K562 (cell line): Measurements from ENCODE around the gene HSF5. TPM values are rescaled to one million over a fixed set of nuclear protein-coding genes. Genes with fewer than 3 reads are reported as not detected.

Experiments used
- CREB1 ChIP-seq, 2 experiments: sonication (generic) in 1 of 2; formaldehyde crosslinking in 1 of 2; IDR thresholded peaks; 2 replicates each; pipeline versions ENCODE4 v1.6.1 to v1.8.0; 2012 to 2022; ENCODE audit warnings: inconsistent platforms in 1 of 2, mild to moderate bottlenecking in 1 of 2, missing genetic modification reagents in 1 of 2, moderate library complexity in 1 of 2
- NCOA2 ChIP-seq, 2 experiments: fragments of 450-650 bp; IDR thresholded peaks; 2 replicates each; pipeline ENCODE4 v1.6.1; 2018; ENCODE audit warnings: mild to moderate bottlenecking in 2 of 2, moderate library complexity in 1 of 2; ENCODE audit not compliant: partially characterized antibody in 2 of 2
- NEUROD1 ChIP-seq: fragments of 150-350 bp; IDR thresholded peaks from 2 replicates; pipeline ENCODE4 v1.6.1; 2014; ENCODE audit warnings: borderline replicate concordance, low read length, low read depth; ENCODE audit not compliant: partially characterized antibody
- NR2F6 ChIP-seq: fragments of 450-650 bp; formaldehyde crosslinking; IDR thresholded peaks from 2 replicates; pipeline ENCODE4 v1.4.0; 2020; ENCODE audit warnings: mild to moderate bottlenecking
- RFX7 ChIP-seq: fragments of 250-450 bp; sonication (Bioruptor Pico); IDR thresholded peaks from 2 replicates; pipeline ENCODE4 v1.5.1; 2021; ENCODE audit warnings: mild to moderate bottlenecking
- RNF219 ChIP-seq: fragments of 250-450 bp; sonication (Bioruptor Pico); IDR thresholded peaks from 2 replicates; pipeline ENCODE4 v1.5.0; 2022; ENCODE audit warnings: mild to moderate bottlenecking
- SIRT6 ChIP-seq: IDR thresholded peaks from one replicate; pipeline ENCODE4 v1.6.1; 2012; ENCODE audit warnings: low read depth, mild to moderate bottlenecking, control low read depth, inconsistent platforms, low read length, moderate library complexity
- SMARCE1 ChIP-seq: fragments of 450-650 bp; IDR thresholded peaks from 2 replicates; pipeline ENCODE4 v1.7.1; 2016; ENCODE audit warnings: mild to moderate bottlenecking
- SOX6 ChIP-seq: fragments of 450-650 bp; IDR thresholded peaks from 2 replicates; pipeline ENCODE4 v1.6.1; 2014; ENCODE audit warnings: mild to moderate bottlenecking
- TFE3 ChIP-seq: fragments of 450-650 bp; formaldehyde crosslinking; IDR thresholded peaks from 2 replicates; pipeline ENCODE4 v1.4.0; 2020; ENCODE audit warnings: mild to moderate bottlenecking, mixed read lengths
- ZC3H8 ChIP-seq: fragments of 450-650 bp; IDR thresholded peaks from 2 replicates; pipeline ENCODE4 v1.6.1; 2017
- polyA plus RNA-seq, 8 experiments: library from polyadenylated mRNA; depleted of rRNA in 4 of 8; stranded (reverse) in 5 of 8; unstranded in 3 of 8; fragments of >200 nt; fragmentation: Nextera tagmentation in 2 of 8; fragmentation: Illumina TruSeq in 1 of 8; extraction: Ambion mirVana in 2 of 8; extraction: Trizol in 1 of 8; gene quantifications; 2 replicates each; pipeline versions ENCODE4 v1.2.1 to v1.2.3, GENCODE V29; 2011 to 2014; ENCODE audit warnings: inconsistent platforms in 1 of 8, missing spikeins in 1 of 8
- total RNA-seq, 7 experiments: library from RNA; depleted of rRNA in 6 of 7; stranded (reverse); fragments of >200 nt in 6 of 7; fragmentation: Illumina TruSeq in 2 of 7; extraction: Trizol in 2 of 7; gene quantifications; 2 replicates each; pipeline versions ENCODE4 v1.2.1 to v1.2.3, GENCODE V29; 2011 to 2021; ENCODE audit warnings: low replicate concordance in 1 of 7
- TF ChIP-seq, protein P1 (sequence below): fragments of 450-650 bp; conservative IDR thresholded peaks from 2 replicates; pipeline ENCODE4 v1.6.1; 2016; ENCODE audit warnings: missing genetic modification characterization, low read depth, mild to moderate bottlenecking, control low read depth, missing compliant biosample characterization

The HSF5 gene
- total and polyA plus RNA-seq, 9 of the 15 experiments (the other 6 are each of a cell fraction or from before 2014, with no cell fraction given): 0.04 TPM; not detected in 8

DNA sequence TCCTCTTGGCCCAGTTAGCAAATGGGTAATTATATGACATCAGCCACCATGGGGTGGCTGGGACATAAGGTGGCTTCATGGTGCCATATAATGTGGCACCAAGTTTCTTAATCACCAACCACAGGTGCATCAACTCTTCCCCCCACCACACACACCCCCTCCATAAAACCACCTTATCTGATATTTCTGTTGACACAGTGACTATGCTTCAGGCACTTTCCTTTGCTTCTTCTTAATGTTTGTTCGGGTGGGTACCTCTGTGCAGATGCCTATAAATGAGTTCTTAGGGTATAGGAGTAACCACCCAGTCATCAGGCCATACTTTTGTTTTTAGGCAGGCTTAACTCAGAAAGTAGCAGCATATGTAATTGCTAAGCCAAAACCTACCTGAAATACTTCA lies 100.4 kb downstream of the HSF5 start (continued):
- TF ChIP-seq RNF219 (CRISPR knock-in tag) (no peak), NEUROD1 (no peak), SIRT6 (no peak), ZC3H8 (no peak), SMARCE1 (peak; percentile 93), SOX6 (peak; percentile 54), CREB1 (IDR thresholded peaks at IDR 0.05) (no peak), CREB1 (CRISPR knock-in tag; IDR thresholded peaks at IDR 0.05) (no peak), RFX7 (CRISPR knock-in tag) (no peak), NCOA2 (IDR thresholded peaks at IDR 0.05; ENCODE audit: partially characterized antibody in 2 of 2) (no peak), NR2F6 (CRISPR knock-in tag) (no peak), TFE3 (CRISPR knock-in tag) (no peak)
- TF ChIP-seq, protein P1, sequence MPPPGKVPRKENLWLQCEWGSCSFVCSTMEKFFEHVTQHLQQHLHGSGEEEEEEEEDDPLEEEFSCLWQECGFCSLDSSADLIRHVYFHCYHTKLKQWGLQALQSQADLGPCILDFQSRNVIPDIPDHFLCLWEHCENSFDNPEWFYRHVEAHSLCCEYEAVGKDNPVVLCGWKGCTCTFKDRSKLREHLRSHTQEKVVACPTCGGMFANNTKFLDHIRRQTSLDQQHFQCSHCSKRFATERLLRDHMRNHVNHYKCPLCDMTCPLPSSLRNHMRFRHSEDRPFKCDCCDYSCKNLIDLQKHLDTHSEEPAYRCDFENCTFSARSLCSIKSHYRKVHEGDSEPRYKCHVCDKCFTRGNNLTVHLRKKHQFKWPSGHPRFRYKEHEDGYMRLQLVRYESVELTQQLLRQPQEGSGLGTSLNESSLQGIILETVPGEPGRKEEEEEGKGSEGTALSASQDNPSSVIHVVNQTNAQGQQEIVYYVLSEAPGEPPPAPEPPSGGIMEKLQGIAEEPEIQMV (tag): no peak
